HepG2 (cell line): ENCODE measurements around the gene MTA3. TPM values are rescaled to one million over a fixed set of nuclear protein-coding genes. Genes with fewer than 3 reads are reported as not detected.

Experiments
- CBX1 ChIP-seq: IDR thresholded peaks from one replicate; pipeline ENCODE4 v1.6.1; 2016; ENCODE audit warnings: antibody characterized with exemption, low read depth
- ETV5 ChIP-seq: IDR thresholded peaks from 2 replicates; pipeline ENCODE4 v1.6.1; 2018; ENCODE audit warnings: missing biosample characterization, missing genetic modification reagents, inconsistent platforms, borderline replicate concordance
- JARID2 ChIP-seq: sonication (generic); formaldehyde crosslinking; IDR thresholded peaks from 2 replicates; pipeline ENCODE4 v1.8.1; 2023; ENCODE audit warnings: missing genetic modification reagents, inconsistent platforms; ENCODE audit not compliant: insufficient replicate concordance
- MEIS1 ChIP-seq: sonication (generic); formaldehyde crosslinking; IDR thresholded peaks from 2 replicates; pipeline ENCODE4 v1.9.0; 2021; ENCODE audit warnings: mild to moderate bottlenecking, missing genetic modification reagents, moderate library complexity, borderline replicate concordance
- PAWR ChIP-seq: sonication (generic); formaldehyde crosslinking; IDR thresholded peaks from 2 replicates; pipeline ENCODE4 v1.4.0; 2020; ENCODE audit warnings: missing genetic modification reagents, mild to moderate bottlenecking, borderline replicate concordance
- RBAK ChIP-seq: sonication (generic); formaldehyde crosslinking; IDR thresholded peaks from 2 replicates; pipeline ENCODE4 v1.5.1; 2020; ENCODE audit warnings: mild to moderate bottlenecking, missing genetic modification reagents
- STAG1 ChIP-seq: sonication (generic); formaldehyde crosslinking; IDR thresholded peaks from 2 replicates; pipeline ENCODE4 v1.4.0; 2020; ENCODE audit warnings: missing genetic modification reagents
- ZNF292 ChIP-seq: sonication (generic); formaldehyde crosslinking; IDR thresholded peaks from 2 replicates; pipeline ENCODE4 v1.8.1; 2022; ENCODE audit warnings: mild to moderate bottlenecking, low read depth, missing genetic modification reagents, borderline replicate concordance
- ZNF510 ChIP-seq: sonication (generic); formaldehyde crosslinking; IDR thresholded peaks from 2 replicates; pipeline ENCODE4 v1.4.0; 2020; ENCODE audit warnings: low read depth, mild to moderate bottlenecking, missing genetic modification reagents
- ZNF746 ChIP-seq: sonication (generic); formaldehyde crosslinking; IDR thresholded peaks from 2 replicates; pipeline ENCODE4 v1.8.0; 2022; ENCODE audit warnings: mild to moderate bottlenecking, missing genetic modification reagents
- polyA plus RNA-seq, 8 experiments: library from polyadenylated mRNA; depleted of rRNA in 3 of 8; stranded (reverse) in 7 of 8; unstranded in 1 of 8; fragments of >200 nt; fragmentation: Illumina TruSeq in 4 of 8; extraction: Trizol in 4 of 8; gene quantifications; 2 replicates each; pipeline versions ENCODE4 v1.2.1 to v1.2.3, GENCODE V29; 2011 to 2016; ENCODE audit warnings: low read depth in 4 of 8, missing spikeins in 1 of 8, mixed read lengths in 1 of 8; ENCODE audit not compliant: insufficient read depth in 1 of 8
- total RNA-seq, 5 experiments: library from RNA; depleted of rRNA; stranded (reverse); fragments of >200 nt; fragmentation: Illumina TruSeq; extraction: Trizol; gene quantifications; 2 replicates each; pipeline ENCODE4 v1.2.3, GENCODE V29; 2016; ENCODE audit warnings: low read depth in 1 of 5
- TF ChIP-seq, protein P1 (sequence below): sonication (generic); formaldehyde crosslinking; IDR thresholded peaks from 2 replicates; pipeline ENCODE4 v1.5.1; 2020; ENCODE audit warnings: missing genetic modification reagents, mild to moderate bottlenecking, borderline replicate concordance
- TF ChIP-seq, protein P2 (sequence below): sonication (generic); formaldehyde crosslinking; IDR thresholded peaks from 2 replicates; pipeline ENCODE4 v1.4.0; 2020; ENCODE audit warnings: missing genetic modification reagents
- TF ChIP-seq, protein P3 (sequence below): sonication (generic); formaldehyde crosslinking; IDR thresholded peaks from 2 replicates; pipeline ENCODE4 v1.4.0; 2020; ENCODE audit warnings: missing genetic modification reagents, borderline replicate concordance
- TF ChIP-seq, protein P4 (sequence below): sonication (generic); formaldehyde crosslinking; IDR thresholded peaks from 2 replicates; pipeline ENCODE4 v1.4.0; 2020; ENCODE audit warnings: missing genetic modification reagents
- TF ChIP-seq, protein P5 (sequence below): sonication (generic); formaldehyde crosslinking; IDR thresholded peaks from 2 replicates; pipeline ENCODE4 v1.4.0; 2020; ENCODE audit warnings: mild to moderate bottlenecking, missing genetic modification reagents, borderline replicate concordance

The MTA3 gene
- total and polyA plus RNA-seq, 2 of the 13 experiments (the other 11 are each of a cell fraction or from before 2014, with no cell fraction given) = 48.8 to 77.8 TPM

DNA sequence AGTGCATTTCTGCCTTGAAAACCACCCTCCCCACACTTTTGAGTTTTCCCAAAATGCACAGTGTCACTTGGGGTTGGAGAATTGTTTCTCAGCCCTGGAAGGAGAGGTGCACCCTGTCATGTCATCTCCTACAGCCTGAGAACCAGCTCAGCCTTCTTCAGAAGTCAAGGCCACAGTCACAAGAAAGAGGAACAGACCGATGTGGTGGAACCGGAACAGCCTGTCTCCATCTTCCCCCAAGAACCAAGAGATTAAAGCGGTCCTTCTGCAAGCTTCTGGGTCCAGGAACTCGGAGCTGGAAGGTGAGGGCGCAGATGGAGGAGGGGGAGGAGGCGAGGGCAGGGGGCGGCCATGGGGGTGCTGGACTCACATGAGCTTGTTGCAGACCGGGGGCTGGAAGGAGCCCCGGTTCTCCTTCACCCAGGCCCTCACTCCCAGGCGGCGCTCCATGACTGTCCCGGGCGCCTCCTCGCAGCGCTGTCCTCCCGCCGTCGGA is 223.7 kb downstream of the MTA3 start (continued):
- no peak for TF ChIP-seq MEIS1 (CRISPR knock-in tag)
- no peak for TF ChIP-seq ZNF510 (CRISPR knock-in tag)
- TF ChIP-seq ZNF746 (CRISPR knock-in tag) = no peak
- TF ChIP-seq PAWR (CRISPR knock-in tag) = 0 out of 2 replicates have a peak, but pooled peaks have one; percentile 79
- peak; percentile 79 for TF ChIP-seq CBX1
- TF ChIP-seq, protein P1, sequence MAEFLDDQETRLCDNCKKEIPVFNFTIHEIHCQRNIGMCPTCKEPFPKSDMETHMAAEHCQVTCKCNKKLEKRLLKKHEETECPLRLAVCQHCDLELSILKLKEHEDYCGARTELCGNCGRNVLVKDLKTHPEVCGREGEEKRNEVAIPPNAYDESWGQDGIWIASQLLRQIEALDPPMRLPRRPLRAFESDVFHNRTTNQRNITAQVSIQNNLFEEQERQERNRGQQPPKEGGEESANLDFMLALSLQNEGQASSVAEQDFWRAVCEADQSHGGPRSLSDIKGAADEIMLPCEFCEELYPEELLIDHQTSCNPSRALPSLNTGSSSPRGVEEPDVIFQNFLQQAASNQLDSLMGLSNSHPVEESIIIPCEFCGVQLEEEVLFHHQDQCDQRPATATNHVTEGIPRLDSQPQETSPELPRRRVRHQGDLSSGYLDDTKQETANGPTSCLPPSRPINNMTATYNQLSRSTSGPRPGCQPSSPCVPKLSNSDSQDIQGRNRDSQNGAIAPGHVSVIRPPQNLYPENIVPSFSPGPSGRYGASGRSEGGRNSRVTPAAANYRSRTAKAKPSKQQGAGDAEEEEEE (CRISPR knock-in tag) = 0 out of 2 replicates have a peak, but pooled peaks have one; percentile 28
- TF ChIP-seq STAG1 (CRISPR knock-in tag) = no peak
- peak; percentile 49 for TF ChIP-seq JARID2
- TF ChIP-seq, protein P2, sequence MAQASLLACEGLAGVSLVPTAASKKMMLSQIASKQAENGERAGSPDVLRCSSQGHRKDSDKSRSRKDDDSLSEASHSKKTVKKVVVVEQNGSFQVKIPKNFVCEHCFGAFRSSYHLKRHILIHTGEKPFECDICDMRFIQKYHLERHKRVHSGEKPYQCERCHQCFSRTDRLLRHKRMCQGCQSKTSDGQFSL = no peak
- TF ChIP-seq ETV5 = no peak
- TF ChIP-seq, protein P3, sequence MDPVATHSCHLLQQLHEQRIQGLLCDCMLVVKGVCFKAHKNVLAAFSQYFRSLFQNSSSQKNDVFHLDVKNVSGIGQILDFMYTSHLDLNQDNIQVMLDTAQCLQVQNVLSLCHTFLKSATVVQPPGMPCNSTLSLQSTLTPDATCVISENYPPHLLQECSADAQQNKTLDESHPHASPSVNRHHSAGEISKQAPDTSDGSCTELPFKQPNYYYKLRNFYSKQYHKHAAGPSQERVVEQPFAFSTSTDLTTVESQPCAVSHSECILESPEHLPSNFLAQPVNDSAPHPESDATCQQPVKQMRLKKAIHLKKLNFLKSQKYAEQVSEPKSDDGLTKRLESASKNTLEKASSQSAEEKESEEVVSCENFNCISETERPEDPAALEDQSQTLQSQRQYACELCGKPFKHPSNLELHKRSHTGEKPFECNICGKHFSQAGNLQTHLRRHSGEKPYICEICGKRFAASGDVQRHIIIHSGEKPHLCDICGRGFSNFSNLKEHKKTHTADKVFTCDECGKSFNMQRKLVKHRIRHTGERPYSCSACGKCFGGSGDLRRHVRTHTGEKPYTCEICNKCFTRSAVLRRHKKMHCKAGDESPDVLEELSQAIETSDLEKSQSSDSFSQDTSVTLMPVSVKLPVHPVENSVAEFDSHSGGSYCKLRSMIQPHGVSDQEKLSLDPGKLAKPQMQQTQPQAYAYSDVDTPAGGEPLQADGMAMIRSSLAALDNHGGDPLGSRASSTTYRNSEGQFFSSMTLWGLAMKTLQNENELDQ (CRISPR knock-in tag) = no peak
- TF ChIP-seq ZNF292 = peak; percentile 43; the same call in 1 of the 2 replicates
- TF ChIP-seq, protein P4, sequence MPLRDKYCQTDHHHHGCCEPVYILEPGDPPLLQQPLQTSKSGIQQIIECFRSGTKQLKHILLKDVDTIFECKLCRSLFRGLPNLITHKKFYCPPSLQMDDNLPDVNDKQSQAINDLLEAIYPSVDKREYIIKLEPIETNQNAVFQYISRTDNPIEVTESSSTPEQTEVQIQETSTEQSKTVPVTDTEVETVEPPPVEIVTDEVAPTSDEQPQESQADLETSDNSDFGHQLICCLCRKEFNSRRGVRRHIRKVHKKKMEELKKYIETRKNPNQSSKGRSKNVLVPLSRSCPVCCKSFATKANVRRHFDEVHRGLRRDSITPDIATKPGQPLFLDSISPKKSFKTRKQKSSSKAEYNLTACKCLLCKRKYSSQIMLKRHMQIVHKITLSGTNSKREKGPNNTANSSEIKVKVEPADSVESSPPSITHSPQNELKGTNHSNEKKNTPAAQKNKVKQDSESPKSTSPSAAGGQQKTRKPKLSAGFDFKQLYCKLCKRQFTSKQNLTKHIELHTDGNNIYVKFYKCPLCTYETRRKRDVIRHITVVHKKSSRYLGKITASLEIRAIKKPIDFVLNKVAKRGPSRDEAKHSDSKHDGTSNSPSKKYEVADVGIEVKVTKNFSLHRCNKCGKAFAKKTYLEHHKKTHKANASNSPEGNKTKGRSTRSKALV (CRISPR knock-in tag) = no peak
- no peak for TF ChIP-seq RBAK (CRISPR knock-in tag)
- TF ChIP-seq, protein P5, sequence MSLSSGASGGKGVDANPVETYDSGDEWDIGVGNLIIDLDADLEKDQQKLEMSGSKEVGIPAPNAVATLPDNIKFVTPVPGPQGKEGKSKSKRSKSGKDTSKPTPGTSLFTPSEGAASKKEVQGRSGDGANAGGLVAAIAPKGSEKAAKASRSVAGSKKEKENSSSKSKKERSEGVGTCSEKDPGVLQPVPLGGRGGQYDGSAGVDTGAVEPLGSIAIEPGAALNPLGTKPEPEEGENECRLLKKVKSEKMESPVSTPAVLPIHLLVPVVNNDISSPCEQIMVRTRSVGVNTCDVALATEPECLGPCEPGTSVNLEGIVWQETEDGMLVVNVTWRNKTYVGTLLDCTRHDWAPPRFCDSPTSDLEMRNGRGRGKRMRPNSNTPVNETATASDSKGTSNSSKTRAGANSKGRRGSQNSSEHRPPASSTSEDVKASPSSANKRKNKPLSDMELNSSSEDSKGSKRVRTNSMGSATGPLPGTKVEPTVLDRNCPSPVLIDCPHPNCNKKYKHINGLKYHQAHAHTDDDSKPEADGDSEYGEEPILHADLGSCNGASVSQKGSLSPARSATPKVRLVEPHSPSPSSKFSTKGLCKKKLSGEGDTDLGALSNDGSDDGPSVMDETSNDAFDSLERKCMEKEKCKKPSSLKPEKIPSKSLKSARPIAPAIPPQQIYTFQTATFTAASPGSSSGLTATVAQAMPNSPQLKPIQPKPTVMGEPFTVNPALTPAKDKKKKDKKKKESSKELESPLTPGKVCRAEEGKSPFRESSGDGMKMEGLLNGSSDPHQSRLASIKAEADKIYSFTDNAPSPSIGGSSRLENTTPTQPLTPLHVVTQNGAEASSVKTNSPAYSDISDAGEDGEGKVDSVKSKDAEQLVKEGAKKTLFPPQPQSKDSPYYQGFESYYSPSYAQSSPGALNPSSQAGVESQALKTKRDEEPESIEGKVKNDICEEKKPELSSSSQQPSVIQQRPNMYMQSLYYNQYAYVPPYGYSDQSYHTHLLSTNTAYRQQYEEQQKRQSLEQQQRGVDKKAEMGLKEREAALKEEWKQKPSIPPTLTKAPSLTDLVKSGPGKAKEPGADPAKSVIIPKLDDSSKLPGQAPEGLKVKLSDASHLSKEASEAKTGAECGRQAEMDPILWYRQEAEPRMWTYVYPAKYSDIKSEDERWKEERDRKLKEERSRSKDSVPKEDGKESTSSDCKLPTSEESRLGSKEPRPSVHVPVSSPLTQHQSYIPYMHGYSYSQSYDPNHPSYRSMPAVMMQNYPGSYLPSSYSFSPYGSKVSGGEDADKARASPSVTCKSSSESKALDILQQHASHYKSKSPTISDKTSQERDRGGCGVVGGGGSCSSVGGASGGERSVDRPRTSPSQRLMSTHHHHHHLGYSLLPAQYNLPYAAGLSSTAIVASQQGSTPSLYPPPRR (CRISPR knock-in tag) = no peak
